Measurements from ENCODE around the gene POLN. TPM values are rescaled to one million over a fixed set of nuclear protein-coding genes. Genes with fewer than 3 reads are reported as not detected.

The POLN gene
- polyA plus RNA-seq, 2 of the 4 experiments (the other 2 are of a cell fraction), result 2.4 to 2.9 TPM

- no peak for TF ChIP-seq RFX5 (IDR thresholded peaks at IDR 0.05)
- no peak for TF ChIP-seq TP53 (CRISPR knock-in tag; IDR thresholded peaks at IDR 0.05)
- no peak for TF ChIP-seq MAFK (IDR thresholded peaks at IDR 0.05; ENCODE audit: partially characterized antibody)
- TF ChIP-seq GATA3 (IDR thresholded peaks at IDR 0.05; ENCODE audit: borderline replicate concordance), result no peak
- no peak for TF ChIP-seq NR3C1 (IDR thresholded peaks at IDR 0.05)
- TF ChIP-seq FOSB (CRISPR knock-in tag; IDR thresholded peaks at IDR 0.05), result no peak
These were observed 3.3 kb upstream of the POLN start (continued) for GRCh38 chr4:2245057-2245786.

- ChIA-PET POLR2A (no interaction called here), CTCF (no interaction called here)
- WGBS (ENCODE audit: missing lambda C conversion rate), result 78% methylated on average over 5 of the region's 5 CpGs
These were observed 1.9 kb upstream of the POLN start for GRCh38 chr4:2243681-2244380.

More at GRCh38 chr4:2243681-2244380, 1.9 kb upstream of the POLN start:
- no peak overlapping the region for H3K4me2 ChIP-seq
- no peak overlapping the region for H3K4me3 ChIP-seq
- FAIRE-seq (no peak), DNase-seq (ENCODE audit: low read depth in 1 of 2, low spot score in 1 of 2) (peak; percentile 15 to 40), ATAC-seq (peak in 1 of 2 experiments; percentile 8; a peak in 1 of 6 replicates)
- H3K9me3 ChIP-seq, result no peaks in the 10 kb centered on the region
- H3K4me1 ChIP-seq, result peaks cover 16% of the 10 kb centered on the region; the same call in 2 of the 3 replicates
- TF ChIP-seq SREBF2 (IDR thresholded peaks at IDR 0.05) (no peak), JUNB (IDR thresholded peaks at IDR 0.05) (no peak), REST (IDR thresholded peaks at IDR 0.05) (no peak), KDM1A (IDR thresholded peaks at IDR 0.05; ENCODE audit: low read depth) (no peak), PHF8 (IDR thresholded peaks at IDR 0.05; ENCODE audit: borderline replicate concordance, low read depth) (no peak), MYC (IDR thresholded peaks at IDR 0.05; ENCODE audit: borderline replicate concordance, low read length) (no peak), BCL3 (IDR thresholded peaks at IDR 0.05) (no peak), MAFK (IDR thresholded peaks at IDR 0.05; ENCODE audit: partially characterized antibody) (peak; percentile 80), CHD4 (IDR thresholded peaks at IDR 0.05; ENCODE audit: borderline replicate concordance) (no peak), HES2 (IDR thresholded peaks at IDR 0.05) (no peak), SMC3 (IDR thresholded peaks at IDR 0.05) (no peak), EHMT2 (IDR thresholded peaks at IDR 0.05; ENCODE audit: low read depth) (no peak), ZNF302 (CRISPR knock-in tag; IDR thresholded peaks at IDR 0.05) (no peak), E2F6 (IDR thresholded peaks at IDR 0.05; ENCODE audit: borderline replicate concordance, low read depth) (no peak), RAD21 (conservative IDR thresholded peaks at IDR 0.05 in 1 of 2, IDR thresholded peaks at IDR 0.05 in 1 of 2) (0 out of 5 replicates have a peak, but pooled peaks of 1 of the 2 experiments have one; percentile 24), FOXS1 (CRISPR knock-in tag; IDR thresholded peaks at IDR 0.05) (no peak), TP53 (CRISPR knock-in tag; IDR thresholded peaks at IDR 0.05) (no peak)
- H3K27ac ChIP-seq, result no peak overlapping the region
